Endodermal cell (in vitro differentiated cells): Measurements from ENCODE around the gene MYORG. TPM values are rescaled to one million over a fixed set of nuclear protein-coding genes. Genes with fewer than 3 reads are reported as not detected.
"Not testable (repeated sequence)": the region's sequence is repeated elsewhere in the genome, so short reads cannot be mapped to it uniquely, and the experiment has no call there.

Experiments
- DNase-seq: peaks from one replicate; pipeline ENCODE4 v3.0.0-alpha.2; 2017
- H3K27ac ChIP-seq: 2 replicates; pipeline ENCODE4 v1.5.1; 2013; ENCODE audit warnings: mild to moderate bottlenecking, low read depth, low read length, moderate library complexity
- H3K27me3 ChIP-seq: 2 replicates; pipeline ENCODE4 v1.6.1; 2013; ENCODE audit warnings: mild to moderate bottlenecking, low read length, moderate library complexity; ENCODE audit not compliant: insufficient read depth, control insufficient read depth, poor library complexity, severe bottlenecking
- H3K36me3 ChIP-seq: 2 replicates; pipeline ENCODE4 v1.7.0; 2013; ENCODE audit warnings: mild to moderate bottlenecking, low read length, moderate library complexity; ENCODE audit not compliant: control insufficient read depth, insufficient read depth
- H3K4me1 ChIP-seq: one replicate; pipeline ENCODE4 v1.7.0; 2013; ENCODE audit warnings: low read length; ENCODE audit not compliant: control insufficient read depth, insufficient read depth
- H3K4me3 ChIP-seq: 2 replicates; pipeline ENCODE4 v1.5.1; 2013; ENCODE audit warnings: mild to moderate bottlenecking, low read length, moderate library complexity
- H3K9ac ChIP-seq: 2 replicates; pipeline ENCODE4 v1.6.1; 2013; ENCODE audit warnings: mild to moderate bottlenecking, low read length, moderate library complexity; ENCODE audit not compliant: poor library complexity, severe bottlenecking; ENCODE audit errors: extremely low read depth
- H3K9me3 ChIP-seq: 2 replicates; pipeline ENCODE4 v1.6.1; 2013; ENCODE audit warnings: mild to moderate bottlenecking, low read length, moderate library complexity; ENCODE audit not compliant: control insufficient read depth
- H3K27ac Mint-ChIP-seq: 2 replicates; pipeline ENCODE4 v1.8.0; 2020; ENCODE audit warnings: mixed read lengths
- H3K27me3 Mint-ChIP-seq: 2 replicates; pipeline ENCODE4 v1.8.0; 2021; ENCODE audit warnings: mild to moderate bottlenecking, mixed read lengths; ENCODE audit not compliant: insufficient read depth
- H3K36me3 Mint-ChIP-seq: 2 replicates; pipeline ENCODE4 v1.8.0; 2020; ENCODE audit warnings: low read depth, mixed read lengths
- H3K4me1 Mint-ChIP-seq: 2 replicates; pipeline ENCODE4 v1.8.0; 2020; ENCODE audit warnings: mixed read lengths
- H3K4me3 Mint-ChIP-seq: 2 replicates; pipeline ENCODE4 v1.8.0; 2020; ENCODE audit warnings: mild to moderate bottlenecking, moderate library complexity, mixed read lengths
- H3K9me3 Mint-ChIP-seq: 2 replicates; pipeline ENCODE4 v1.8.0; 2020; ENCODE audit warnings: mild to moderate bottlenecking, mixed read lengths
- WGBS, 2 experiments: methylation state at CpG; one replicate each; pipeline versions ENCODE4 v1.1.5 to v1.1.7; 2013; ENCODE audit warnings: missing lambda C conversion rate in 2 of 2, mixed read lengths in 1 of 2; ENCODE audit not compliant: insufficient coverage in 1 of 2, insufficient read length in 1 of 2; 5-methylcytosine and 5-hydroxymethylcytosine counted together
- total RNA-seq, 2 donors: library from RNA; stranded (reverse); fragmentation: NEBNext Ultra II Directional in 1 of 2; extraction: Animal tissue kit (Norgen Biotek cat#: 25700) in 1 of 2; gene quantifications; 2 replicates in 1 of 2; 3 replicates in 1 of 2; pipeline ENCODE4 v1.2.1, GENCODE V29; 2021
- TF ChIP-seq, protein P1 (sequence below): fragments of 200-600 bp; sonication (generic); conservative IDR thresholded peaks from 2 replicates; pipeline ENCODE4 v1.5.0; 2021; ENCODE audit warnings: antibody characterized with exemption, mild to moderate bottlenecking

The MYORG gene
- total RNA-seq, 2 donors from 2014 or later: 56.7 to 58.8 TPM

DNA sequence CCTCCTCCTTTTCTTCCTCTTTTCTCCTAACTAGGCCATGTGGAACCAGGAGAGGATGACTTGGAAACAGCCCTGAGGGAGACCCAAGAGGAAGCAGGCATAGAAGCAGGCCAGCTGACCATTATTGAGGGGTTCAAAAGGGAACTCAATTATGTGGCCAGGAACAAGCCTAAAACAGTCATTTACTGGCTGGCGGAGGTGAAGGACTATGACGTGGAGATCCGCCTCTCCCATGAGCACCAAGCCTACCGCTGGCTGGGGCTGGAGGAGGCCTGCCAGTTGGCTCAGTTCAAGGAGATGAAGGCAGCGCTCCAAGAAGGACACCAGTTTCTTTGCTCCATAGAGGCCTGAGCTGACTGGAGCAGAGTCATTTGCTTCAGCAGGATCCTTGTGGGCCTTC is 33.6 kb downstream of the MYORG start:
- no peaks in the 10 kb centered on the region for H3K9me3 ChIP-seq
- DNase-seq: no peak
- Mint-ChIP-seq H3K4me3 (no peak overlapping the region), H3K27me3 (no peaks in the 10 kb centered on the region), H3K9me3 (no peaks in the 10 kb centered on the region), H3K4me1 (no peaks in the 10 kb centered on the region), H3K27ac (no peak overlapping the region), H3K36me3 (peaks cover 43% of the 10 kb centered on the region)
- H3K27me3 ChIP-seq: no peaks in the 10 kb centered on the region
- H3K36me3 ChIP-seq: peaks cover 40% of the 10 kb centered on the region
- no peaks in the 10 kb centered on the region for H3K4me1 ChIP-seq
- TF ChIP-seq, protein P1, sequence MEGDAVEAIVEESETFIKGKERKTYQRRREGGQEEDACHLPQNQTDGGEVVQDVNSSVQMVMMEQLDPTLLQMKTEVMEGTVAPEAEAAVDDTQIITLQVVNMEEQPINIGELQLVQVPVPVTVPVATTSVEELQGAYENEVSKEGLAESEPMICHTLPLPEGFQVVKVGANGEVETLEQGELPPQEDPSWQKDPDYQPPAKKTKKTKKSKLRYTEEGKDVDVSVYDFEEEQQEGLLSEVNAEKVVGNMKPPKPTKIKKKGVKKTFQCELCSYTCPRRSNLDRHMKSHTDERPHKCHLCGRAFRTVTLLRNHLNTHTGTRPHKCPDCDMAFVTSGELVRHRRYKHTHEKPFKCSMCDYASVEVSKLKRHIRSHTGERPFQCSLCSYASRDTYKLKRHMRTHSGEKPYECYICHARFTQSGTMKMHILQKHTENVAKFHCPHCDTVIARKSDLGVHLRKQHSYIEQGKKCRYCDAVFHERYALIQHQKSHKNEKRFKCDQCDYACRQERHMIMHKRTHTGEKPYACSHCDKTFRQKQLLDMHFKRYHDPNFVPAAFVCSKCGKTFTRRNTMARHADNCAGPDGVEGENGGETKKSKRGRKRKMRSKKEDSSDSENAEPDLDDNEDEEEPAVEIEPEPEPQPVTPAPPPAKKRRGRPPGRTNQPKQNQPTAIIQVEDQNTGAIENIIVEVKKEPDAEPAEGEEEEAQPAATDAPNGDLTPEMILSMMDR: no peak
- H3K9ac ChIP-seq: no peak overlapping the region
- no peak overlapping the region for H3K27ac ChIP-seq
- H3K4me3 ChIP-seq: no peak overlapping the region
- WGBS, 2 experiments: 90 to 98% methylated on average over 5 of the region's 5 CpGs

DNA sequence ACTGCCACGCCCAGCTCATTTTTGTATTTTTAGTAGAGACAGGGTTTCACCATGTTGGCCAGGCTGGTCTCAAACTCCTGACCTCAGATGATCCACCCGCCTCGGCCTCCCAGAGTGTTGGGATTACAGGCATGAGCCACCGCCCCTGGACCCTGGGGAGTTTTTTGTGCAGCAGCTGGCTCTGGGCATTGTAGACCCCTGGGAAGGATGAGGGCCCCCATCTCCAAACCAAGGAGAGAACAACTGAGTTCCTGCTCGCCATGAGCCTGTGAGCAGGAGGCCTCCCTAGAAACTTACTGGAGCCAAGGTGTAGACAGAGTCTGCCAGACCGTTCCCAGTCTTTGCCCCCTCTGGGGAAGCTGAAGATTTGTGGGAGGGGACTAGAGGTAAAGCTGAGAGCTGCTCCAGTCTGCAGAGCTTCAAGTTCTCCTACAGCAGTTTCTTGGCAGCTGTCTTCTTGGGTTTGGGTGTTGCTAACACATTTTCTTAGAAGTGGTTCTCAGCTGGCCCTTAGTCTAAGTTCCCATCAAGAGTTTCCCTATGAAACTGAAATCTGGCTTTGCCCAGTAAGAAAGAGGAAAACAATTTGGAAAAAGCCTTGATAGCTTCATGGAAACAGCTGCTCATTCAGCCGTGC is 34.9 kb downstream of the MYORG start:
- Mint-ChIP-seq H3K4me3 (no peak overlapping the region), H3K9me3 (no peaks in the 10 kb centered on the region)
- no peak overlapping the region for H3K9ac ChIP-seq

DNA sequence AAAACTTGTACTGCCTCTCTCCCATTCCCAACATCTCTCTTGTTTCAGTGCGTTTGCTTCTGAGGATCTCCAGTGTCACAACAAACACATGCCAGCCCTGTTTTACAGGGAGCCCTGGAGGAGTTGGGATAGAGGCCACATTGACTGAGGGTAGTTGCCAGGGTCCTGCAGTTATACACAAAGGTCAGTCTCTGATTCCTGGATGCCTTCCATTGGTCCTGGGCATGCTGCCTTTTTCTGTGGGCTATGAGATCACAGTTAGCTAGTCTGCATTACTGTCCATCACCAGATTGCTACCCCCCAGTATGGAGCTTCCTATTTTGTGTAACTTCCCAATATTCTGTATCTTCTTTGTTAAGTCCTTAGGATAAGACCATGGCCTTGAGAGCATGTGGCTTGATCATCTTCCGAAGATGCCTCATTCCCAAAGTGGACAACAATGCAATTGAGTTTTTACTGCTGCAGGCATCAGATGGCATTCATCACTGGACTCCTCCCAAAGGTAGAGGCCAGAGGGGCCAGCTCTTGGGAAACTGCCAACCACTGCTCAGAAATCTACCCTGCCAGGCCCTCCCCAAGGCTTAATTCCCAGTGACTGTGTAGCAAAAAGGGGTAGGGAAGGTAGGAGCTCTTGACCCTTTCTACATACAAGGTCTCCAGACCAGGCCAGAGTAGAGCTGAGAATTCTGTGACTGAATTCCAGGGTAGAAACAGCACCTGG is 37.9 kb downstream of the MYORG start:
- Histone ChIP-seq H3K4me1 (peaks cover 11% of the 10 kb centered on the region), H3K27me3 (no peaks in the 10 kb centered on the region), H3K27ac (no peak overlapping the region), H3K36me3 (peaks cover 46% of the 10 kb centered on the region), H3K4me3 (no peak overlapping the region), H3K9ac (no peak overlapping the region), H3K9me3 (no peaks in the 10 kb centered on the region)
- Mint-ChIP-seq H3K9me3 (no peaks in the 10 kb centered on the region), H3K36me3 (peaks cover 43% of the 10 kb centered on the region), H3K27me3 (no peaks in the 10 kb centered on the region), H3K4me1 (peaks cover 19% of the 10 kb centered on the region), H3K4me3 (no peak overlapping the region), H3K27ac (no peak overlapping the region)
- TF ChIP-seq, protein P1: no peak
- WGBS, 2 experiments: 94 to 100% methylated on average over 2 of the region's 2 CpGs
- DNase-seq: no peak

More for the DNA sequence above, 34.9 kb downstream of the MYORG start:
- Histone ChIP-seq H3K27me3 (no peaks in the 10 kb centered on the region), H3K4me3 (no peak overlapping the region), H3K9me3 (no peaks in the 10 kb centered on the region), H3K4me1 (no peaks in the 10 kb centered on the region), H3K36me3 (peaks cover 40% of the 10 kb centered on the region), H3K27ac (no peak overlapping the region)
- DNase-seq: no peak
- Mint-ChIP-seq H3K36me3 (peaks cover 47% of the 10 kb centered on the region), H3K4me1 (no peaks in the 10 kb centered on the region), H3K27ac (no peak overlapping the region), H3K27me3 (no peaks in the 10 kb centered on the region)
- TF ChIP-seq, protein P1: no peak
- 90 to 92% methylated on average over 5 to 7 of the region's 7 CpGs for WGBS, 2 experiments

DNA sequence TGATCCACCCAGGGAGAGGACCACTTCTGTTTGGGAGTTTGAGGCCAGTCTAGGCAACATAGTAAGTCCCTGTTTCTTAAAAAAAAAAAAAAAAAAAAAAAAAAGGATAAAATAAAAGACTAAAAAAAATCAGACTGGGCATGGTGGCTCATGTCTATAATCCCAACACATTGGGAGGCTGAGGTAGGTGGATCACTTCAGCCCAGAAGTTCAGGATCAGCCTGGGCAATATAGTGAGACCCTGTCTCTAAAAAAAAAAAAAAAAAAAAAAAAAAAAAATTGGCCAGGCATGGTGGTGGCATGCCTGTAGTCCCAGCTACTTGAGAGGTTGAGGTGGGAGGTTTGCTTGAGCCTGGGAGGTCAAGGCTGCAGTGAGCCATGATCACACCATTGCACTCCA is 38.6 kb downstream of the MYORG start:
- Histone ChIP-seq H3K4me1 (peaks cover 12% of the 10 kb centered on the region), H3K36me3 (peaks cover 39% of the 10 kb centered on the region)
- not testable (repeated sequence) for H3K27me3 Mint-ChIP-seq, H3K4me3 Mint-ChIP-seq, DNase-seq, H3K27me3 ChIP-seq, H3K9me3 Mint-ChIP-seq, H3K9me3 ChIP-seq, H3K27ac ChIP-seq, H3K9ac ChIP-seq, H3K27ac Mint-ChIP-seq, H3K4me3 ChIP-seq
- Mint-ChIP-seq H3K4me1 (peaks cover 20% of the 10 kb centered on the region), H3K36me3 (peaks cover 35% of the 10 kb centered on the region)
